BE2C (cell line): ENCODE measurements around the gene ABCA7.
A peak's percentile ranks its signal among the peaks of the same experiment; 100 is the strongest.

Source experiments
- DNase-seq: peaks from one replicate; pipeline ENCODE4 v3.0.0-alpha.2; 2020
- H3K27me3 ChIP-seq: fragments of 250-450 bp; sonication (Bioruptor Pico); 2 replicates; pipeline ENCODE4 v1.5.1; 2020; ENCODE audit warnings: mild to moderate bottlenecking
- H3K36me3 ChIP-seq: fragments of 250-450 bp; sonication (Bioruptor Pico); 2 replicates; pipeline ENCODE4 v1.5.1; 2020; ENCODE audit warnings: mild to moderate bottlenecking
- H3K4me1 ChIP-seq: fragments of 250-450 bp; sonication (Bioruptor Pico); 2 replicates; pipeline ENCODE4 v1.5.1; 2020
- H3K4me3 ChIP-seq: 2 replicates; pipeline ENCODE4 v1.5.1; 2011; ENCODE audit warnings: low read depth, low read length
- H3K9me3 ChIP-seq: fragments of 250-450 bp; sonication (Bioruptor Pico); 2 replicates; pipeline ENCODE4 v1.5.1; 2020
- TF ChIP-seq, protein P1 (sequence below): IDR thresholded peaks from 2 replicates; pipeline ENCODE4 v1.5.1; 2012; ENCODE audit warnings: mild to moderate bottlenecking, low read depth, low read length

ABCA7 gene

DNA sequence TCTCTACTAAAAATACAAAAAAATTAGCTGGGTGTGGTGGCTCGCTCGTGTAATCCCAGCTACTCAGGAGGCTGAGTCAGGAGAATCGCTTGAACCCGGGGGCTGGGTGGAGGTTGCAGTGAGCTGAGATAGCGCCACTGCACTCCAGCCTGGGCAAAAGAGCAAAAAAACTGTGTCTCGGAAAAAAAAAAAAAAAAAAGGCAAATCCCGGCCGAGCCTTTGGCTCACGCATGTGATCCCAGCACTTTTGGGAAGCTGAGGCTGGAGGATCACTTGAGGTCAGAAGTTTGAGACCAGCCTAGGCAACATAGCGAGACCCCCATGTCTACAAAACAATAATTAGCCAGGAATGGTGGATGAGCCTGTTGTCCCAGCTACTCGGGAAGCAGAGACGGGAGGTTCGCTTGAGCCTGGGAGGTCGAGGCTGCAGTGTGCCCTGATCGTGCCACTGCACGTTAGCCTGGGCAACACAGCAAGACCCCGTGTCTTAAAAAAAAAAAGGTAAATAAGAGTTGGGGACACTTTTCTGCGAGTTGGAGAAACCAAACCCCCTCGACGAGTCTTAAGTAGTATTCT lies 63.3 kb downstream of the ABCA7 start:
- no peaks in the 10 kb centered on the region for H3K4me1 ChIP-seq

DNA sequence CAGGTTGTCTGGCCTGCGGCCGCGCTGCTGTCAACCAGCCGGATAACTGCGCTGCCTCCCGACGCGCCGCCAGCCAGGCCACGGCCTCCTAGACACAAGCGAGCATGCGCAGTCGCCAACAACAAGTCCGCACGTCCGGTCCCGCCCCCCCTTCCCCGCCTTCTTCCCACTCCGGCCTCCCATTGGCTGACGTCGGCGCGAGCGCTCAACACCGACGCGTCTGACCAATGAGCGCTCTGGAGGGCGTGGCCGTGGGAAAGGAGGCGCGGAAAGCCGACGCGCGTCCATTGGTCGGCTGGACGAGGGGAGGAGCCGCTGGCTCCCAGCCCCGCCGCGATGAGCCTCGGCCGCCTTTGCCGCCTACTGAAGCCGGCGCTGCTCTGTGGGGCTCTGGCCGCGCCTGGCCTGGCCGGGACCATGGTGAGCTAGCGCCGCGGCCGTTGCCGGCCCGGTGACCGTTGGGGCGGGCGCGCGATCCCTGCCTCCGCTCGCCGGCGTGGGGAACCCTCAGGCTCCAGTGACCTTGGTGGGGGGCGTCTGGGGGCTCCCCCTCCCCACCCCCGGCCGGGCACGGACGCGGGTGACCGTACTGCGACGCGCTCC lies 63.9 kb downstream of the ABCA7 start, which contains the start of gene GPX4:
Gene GPX4, plus strand, starts transcription at position 287 of the 603 bp plus-strand sequence. Its CDS starts 50 bp downstream, at position 337.
- peaks cover 21% of the 10 kb centered on the region for H3K36me3 ChIP-seq
- H3K4me1 ChIP-seq, result no peaks in the 10 kb centered on the region
- TF ChIP-seq, protein P1, sequence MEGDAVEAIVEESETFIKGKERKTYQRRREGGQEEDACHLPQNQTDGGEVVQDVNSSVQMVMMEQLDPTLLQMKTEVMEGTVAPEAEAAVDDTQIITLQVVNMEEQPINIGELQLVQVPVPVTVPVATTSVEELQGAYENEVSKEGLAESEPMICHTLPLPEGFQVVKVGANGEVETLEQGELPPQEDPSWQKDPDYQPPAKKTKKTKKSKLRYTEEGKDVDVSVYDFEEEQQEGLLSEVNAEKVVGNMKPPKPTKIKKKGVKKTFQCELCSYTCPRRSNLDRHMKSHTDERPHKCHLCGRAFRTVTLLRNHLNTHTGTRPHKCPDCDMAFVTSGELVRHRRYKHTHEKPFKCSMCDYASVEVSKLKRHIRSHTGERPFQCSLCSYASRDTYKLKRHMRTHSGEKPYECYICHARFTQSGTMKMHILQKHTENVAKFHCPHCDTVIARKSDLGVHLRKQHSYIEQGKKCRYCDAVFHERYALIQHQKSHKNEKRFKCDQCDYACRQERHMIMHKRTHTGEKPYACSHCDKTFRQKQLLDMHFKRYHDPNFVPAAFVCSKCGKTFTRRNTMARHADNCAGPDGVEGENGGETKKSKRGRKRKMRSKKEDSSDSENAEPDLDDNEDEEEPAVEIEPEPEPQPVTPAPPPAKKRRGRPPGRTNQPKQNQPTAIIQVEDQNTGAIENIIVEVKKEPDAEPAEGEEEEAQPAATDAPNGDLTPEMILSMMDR, result no peak
- H3K9me3 ChIP-seq, result no peaks in the 10 kb centered on the region
- peak; percentile 99 for DNase-seq
- peak within 1 kb of the TSS; percentile 64 for H3K4me3 ChIP-seq
- H3K27me3 ChIP-seq, result no peaks in the 10 kb centered on the region

More for the DNA sequence above, 63.3 kb downstream of the ABCA7 start:
- Histone ChIP-seq H3K36me3 (peaks cover 18% of the 10 kb centered on the region), H3K27me3 (no peaks in the 10 kb centered on the region), H3K9me3 (no peaks in the 10 kb centered on the region), H3K4me3 (peak overlapping the region; percentile 16; the same call in 1 of the 2 replicates)
- TF ChIP-seq, protein P1, result no peak
- DNase-seq, result no peak

DNA sequence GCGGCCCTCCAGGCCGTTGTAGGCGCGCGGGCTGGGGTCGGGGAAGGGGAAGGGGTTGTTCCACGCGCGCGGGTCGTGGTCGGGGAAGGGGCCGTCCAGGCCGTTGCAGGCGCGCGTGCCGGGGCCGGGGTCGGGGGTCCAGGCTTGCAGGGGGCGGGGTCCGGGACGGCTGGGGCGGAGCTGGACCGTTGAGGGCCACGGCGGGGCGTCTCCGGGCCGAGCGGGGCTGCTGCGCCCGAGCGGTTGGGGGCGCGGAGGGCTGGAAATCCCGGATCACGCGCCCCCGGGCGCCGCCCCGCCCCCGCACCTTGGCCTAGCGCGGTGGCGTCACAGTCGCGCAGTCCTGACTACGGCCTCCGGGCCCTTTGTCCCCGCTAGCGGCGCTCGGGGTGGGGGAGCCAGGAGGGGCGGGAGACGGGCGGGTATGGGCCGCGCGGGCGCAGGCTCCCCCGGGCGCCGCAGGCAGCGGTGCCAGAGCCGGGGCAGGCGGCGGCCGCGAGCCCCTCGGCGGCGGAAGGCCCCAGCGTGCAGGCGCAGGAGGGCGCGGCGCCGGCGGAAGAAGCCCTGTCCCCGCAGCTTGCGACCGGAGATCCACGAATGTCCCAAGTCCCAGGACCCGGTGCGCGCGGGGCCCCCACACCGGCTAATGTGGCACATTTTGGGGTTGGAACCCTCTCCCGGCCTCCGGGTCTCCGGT lies 64.6 kb downstream of the ABCA7 start:
- TF ChIP-seq, protein P1, result no peak
- Histone ChIP-seq H3K9me3 (no peaks in the 10 kb centered on the region), H3K27me3 (no peaks in the 10 kb centered on the region), H3K4me3 (peak overlapping the region; percentile 64), H3K36me3 (peaks cover 26% of the 10 kb centered on the region), H3K4me1 (no peaks in the 10 kb centered on the region)
- DNase-seq, result peak; percentile 81

DNA sequence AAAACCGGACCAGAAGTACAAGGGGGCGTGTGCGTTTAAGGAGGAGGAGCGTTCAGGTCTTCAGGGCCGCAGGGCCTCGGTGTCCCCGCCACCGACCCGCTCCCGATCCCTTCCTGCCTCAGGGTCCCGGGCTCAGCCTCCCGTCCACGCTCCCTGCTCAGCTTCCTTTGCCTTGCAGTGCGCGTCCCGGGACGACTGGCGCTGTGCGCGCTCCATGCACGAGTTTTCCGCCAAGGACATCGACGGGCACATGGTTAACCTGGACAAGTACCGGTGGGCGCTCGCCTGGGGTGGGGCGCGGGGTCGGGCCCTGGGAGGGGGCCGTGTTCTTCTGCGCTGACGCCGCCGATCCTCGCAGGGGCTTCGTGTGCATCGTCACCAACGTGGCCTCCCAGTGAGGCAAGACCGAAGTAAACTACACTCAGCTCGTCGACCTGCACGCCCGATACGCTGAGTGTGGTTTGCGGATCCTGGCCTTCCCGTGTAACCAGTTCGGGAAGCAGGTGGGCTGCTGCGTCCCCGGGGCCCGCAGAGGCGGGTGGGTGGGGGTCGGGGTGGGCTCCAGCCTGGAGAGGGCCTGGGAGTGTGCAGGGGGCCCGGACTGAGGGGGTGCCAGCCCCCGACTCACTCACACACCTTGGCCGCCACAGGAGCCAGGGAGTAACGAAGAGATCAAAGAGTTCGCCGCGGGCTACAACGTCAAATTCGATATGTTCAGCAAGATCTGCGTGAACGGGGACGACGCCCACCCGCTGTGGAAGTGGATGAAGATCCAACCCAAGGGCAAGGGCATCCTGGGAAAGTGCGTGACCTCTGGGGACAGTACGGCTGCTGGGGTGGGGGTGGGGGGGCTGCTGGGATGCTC lies 65.3 kb downstream of the ABCA7 start:
- Histone ChIP-seq H3K36me3 (peaks cover 26% of the 10 kb centered on the region), H3K4me1 (no peaks in the 10 kb centered on the region), H3K9me3 (no peaks in the 10 kb centered on the region), H3K27me3 (no peaks in the 10 kb centered on the region), H3K4me3 (peak overlapping the region; percentile 64)
- TF ChIP-seq, protein P1, result no peak
- peak; percentile 51 for DNase-seq

DNA sequence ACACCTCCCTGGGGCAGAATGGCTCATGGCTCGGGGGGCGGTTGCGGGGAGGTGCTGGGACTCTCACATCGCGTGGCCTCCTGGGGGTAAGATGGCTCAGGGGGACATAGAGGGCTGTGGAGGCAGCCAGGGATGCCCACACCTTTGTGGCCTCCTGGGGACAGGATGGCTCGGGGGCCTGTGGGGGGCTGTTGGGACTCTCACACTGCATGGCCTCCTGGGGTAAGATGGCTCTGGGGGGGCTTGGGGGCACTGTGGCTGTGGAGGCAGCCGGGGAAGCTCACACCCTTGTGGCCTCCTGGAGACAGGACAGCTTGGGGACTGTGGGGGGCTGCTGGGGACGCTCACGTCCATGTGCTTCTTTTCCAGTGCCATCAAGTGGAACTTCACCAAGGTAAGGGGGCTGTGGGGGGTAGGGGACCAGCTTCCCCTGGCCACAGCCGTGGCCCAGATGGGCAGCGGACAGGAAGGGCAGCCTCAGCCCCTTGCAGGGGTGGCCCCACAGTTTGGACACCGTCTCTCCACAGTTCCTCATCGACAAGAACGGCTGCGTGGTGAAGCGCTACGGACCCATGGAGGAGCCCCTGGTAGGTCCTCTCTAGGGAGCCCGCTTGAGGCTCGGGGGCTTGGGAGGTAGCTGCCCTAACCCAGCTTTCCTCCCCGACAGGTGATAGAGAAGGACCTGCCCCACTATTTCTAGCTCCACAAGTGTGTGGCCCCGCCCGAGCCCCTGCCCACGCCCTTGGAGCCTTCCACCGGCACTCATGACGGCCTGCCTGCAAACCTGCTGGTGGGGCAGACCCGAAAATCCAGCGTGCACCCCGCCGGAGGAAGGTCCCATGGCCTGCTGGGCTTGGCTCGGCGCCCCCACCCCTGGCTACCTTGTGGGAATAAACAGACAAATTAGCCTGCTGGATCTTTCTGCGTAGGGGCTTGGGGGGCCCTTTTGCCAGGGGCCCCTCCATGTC lies 66.2 kb downstream of the ABCA7 start:
- Histone ChIP-seq H3K27me3 (no peaks in the 10 kb centered on the region), H3K9me3 (no peaks in the 10 kb centered on the region), H3K36me3 (peaks cover 29% of the 10 kb centered on the region), H3K4me1 (no peaks in the 10 kb centered on the region), H3K4me3 (no peak overlapping the region)
- TF ChIP-seq, protein P1, result no peak
- DNase-seq, result no peak
